ENCODE results near the gene ZNF69. TPM values are rescaled to one million over a fixed set of nuclear protein-coding genes. Genes with fewer than 3 reads are reported as not detected.
"Not testable (repeated sequence)": the region's sequence is repeated elsewhere in the genome, so short reads cannot be mapped to it uniquely, and the experiment has no call there.

Gene ZNF69
- total RNA-seq, 1 donor from 2014 or later, result 0.85 TPM

DNA sequence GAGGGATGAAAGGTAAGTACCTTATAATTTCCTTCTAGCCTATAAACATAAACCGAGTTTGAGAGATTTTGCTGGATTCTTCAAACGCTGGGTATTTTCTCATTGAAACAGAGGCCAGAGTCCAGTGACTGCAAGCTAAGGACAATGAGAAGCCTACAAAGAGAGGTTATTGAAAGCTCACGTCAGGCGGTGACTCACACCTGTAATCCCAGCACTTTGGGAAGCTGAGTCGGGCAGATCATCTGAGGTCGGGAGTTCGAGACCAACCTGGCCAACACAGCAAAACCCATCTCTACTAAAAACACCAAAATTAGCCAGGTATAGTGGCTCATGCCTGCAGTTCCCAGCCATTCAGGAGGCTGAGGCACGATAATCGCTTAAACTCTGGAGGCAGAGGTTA lies 15.0 kb upstream of the ZNF69 start:
- H3K9me3 ChIP-seq, result peaks cover 45 to 62% of the 10 kb centered on the region in 2 donors
- H3K27ac ChIP-seq, result no peak overlapping the region
- TF ChIP-seq CTCF (IDR thresholded peaks at IDR 0.05), result no peak

DNA sequence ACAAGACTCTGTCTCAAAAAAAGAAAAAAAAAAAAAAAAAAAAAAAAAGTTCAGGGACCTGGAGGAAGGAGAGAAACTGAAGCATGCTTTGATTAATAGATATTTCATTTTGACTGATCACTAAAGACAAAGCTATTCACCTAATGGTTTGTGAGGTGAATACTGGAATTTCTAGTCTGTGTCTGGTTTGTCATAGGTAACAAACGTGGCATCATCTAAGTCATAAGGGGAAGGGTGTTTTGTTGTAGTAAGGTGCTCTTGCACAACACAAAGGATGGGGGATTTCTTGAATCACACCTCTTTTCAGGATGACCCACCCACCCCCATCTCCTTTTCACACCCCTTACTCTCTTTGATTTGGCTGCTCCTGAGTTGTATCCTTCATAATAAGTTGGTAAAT lies 13.8 kb upstream of the ZNF69 start:
- Histone ChIP-seq H3K27ac (no peak overlapping the region), H3K4me3 (no peak overlapping the region), H3K27me3 (no peaks in the 10 kb centered on the region), H3K36me3 (peaks cover 4 to 5% of the 10 kb centered on the region in 2 donors), H3K9me3 (peaks cover 33 to 51% of the 10 kb centered on the region in 2 donors), H3K4me1 (no peaks in the 10 kb centered on the region)
- no peak for TF ChIP-seq CTCF (IDR thresholded peaks at IDR 0.05)
- intact Hi-C loops (cut with DNase I), result no loop called here
- DNase-seq (ENCODE audit: low spot score in 2 of 2), result no peak

More for the DNA sequence above, 15.0 kb upstream of the ZNF69 start:
- Histone ChIP-seq H3K36me3 (peaks cover 16% of the 10 kb centered on the region in 2 donors), H3K4me1 (no peaks in the 10 kb centered on the region), H3K27me3 (no peaks in the 10 kb centered on the region), H3K4me3 (no peak overlapping the region)
- intact Hi-C loops (cut with DNase I), result no loop called here
- no peak for DNase-seq (ENCODE audit: low spot score in 2 of 2)

DNA sequence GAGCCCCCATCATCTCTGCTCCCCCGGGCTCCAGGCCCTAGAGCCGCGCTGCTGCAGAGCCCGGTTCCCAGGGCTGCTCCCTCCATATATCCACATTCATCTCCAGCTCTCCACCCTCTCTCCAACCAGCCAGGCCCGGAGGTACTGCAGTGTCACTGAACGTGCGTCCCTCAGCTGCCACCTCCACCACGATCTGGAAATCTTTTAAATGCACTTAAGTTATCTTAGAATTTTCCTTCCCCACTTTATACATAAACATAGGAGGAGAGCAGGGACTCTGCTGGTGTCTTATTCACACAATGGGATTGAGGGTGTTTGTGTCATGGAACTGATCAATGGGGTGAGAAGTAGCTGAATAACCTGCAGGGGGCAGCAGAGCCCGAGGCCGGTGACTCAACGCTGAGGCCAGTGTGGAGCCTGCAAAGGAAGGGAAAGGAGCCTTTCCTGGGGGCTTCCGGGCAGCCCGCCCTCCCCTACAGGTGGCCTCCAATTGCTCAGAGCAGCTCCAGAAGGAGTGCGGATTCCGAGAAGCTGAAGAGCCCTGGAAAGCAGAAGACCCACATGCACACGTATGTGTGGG lies 7.8 kb upstream of the ZNF69 start:
- not testable (repeated sequence) for H3K4me1 ChIP-seq; H3K9me3 ChIP-seq; H3K36me3 ChIP-seq; H3K27ac ChIP-seq; H3K27me3 ChIP-seq; DNase-seq (ENCODE audit: low spot score in 2 of 2); H3K4me3 ChIP-seq
- intact Hi-C loops (cut with DNase I), result loop anchor here (2.0 to 5.0 kb wide), 2 partner anchors 83 to 261 kb away; partner anchors contain the start of gene ZNF20

DNA sequence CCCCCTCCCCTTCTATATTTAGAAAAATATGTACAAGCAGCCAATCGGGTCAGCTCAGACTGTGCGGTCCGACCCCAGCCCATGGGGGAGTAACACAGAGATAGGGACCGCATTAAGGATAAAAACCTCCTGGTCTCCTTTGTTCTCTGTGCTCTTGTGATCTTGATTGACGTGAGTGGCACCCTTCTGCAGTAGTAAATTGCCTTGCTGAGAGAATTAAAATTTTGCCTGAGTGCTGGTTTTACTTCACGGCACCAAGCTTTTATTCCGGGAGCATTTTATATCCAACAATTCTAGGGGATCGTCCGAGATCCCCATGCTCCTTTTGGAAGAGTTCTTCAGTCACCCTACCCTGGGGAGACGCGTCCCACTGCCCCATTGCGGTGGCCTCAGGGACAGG lies 7.0 kb upstream of the ZNF69 start:
- no peak for TF ChIP-seq CTCF (IDR thresholded peaks at IDR 0.05)
- intact Hi-C loops (cut with DNase I), result loop anchor here (2.0 to 5.0 kb wide), 2 partner anchors 82 to 260 kb away; partner anchors contain the start of gene ZNF20
- Histone ChIP-seq H3K4me1 (no peaks in the 10 kb centered on the region), H3K27ac (no peak overlapping the region), H3K4me3 (no peak overlapping the region), H3K36me3 (no peaks in the 10 kb centered on the region), H3K9me3 (no peaks in the 10 kb centered on the region), H3K27me3 (no peaks in the 10 kb centered on the region)
- no peak for DNase-seq (ENCODE audit: low spot score in 2 of 2)

DNA sequence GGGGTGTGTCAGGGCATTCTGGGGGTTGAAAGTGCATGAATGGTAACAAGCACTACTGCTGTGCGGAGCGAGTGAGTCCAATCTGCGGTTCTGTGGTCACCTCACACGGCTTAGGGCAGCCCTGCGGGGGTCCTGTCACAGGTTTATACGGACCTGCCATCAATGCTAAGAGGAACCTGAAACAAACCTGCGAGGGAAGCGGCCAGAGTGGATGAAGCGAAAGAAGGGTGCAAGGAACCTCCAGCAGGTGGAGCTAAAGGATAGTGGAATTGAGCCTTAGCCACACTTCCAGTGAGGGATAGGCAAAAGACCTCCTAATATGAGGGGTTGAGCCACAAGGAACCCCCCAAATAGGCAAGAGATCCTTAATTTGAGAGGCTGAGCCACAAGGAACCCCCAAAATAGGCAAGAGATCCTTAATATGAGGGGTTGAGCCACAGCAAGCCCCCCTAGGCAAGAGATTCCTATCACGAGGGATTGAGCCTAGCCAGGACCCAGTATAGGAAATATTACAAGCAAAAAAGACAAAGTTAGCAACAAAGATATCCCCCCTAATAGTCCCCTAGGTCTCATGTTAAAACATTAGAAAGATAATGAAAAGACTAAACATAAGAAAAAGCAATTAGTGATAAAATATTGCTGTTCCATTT lies 6.3 kb upstream of the ZNF69 start:
- no peak overlapping the region for H3K4me3 ChIP-seq
- no peaks in the 10 kb centered on the region for H3K27me3 ChIP-seq
- intact Hi-C loops (cut with DNase I), result loop anchor here (1.0 to 5.0 kb wide), 3 partner anchors 81 to 260 kb away; partner anchors contain the start of gene ZNF20
- H3K9me3 ChIP-seq, result no peaks in the 10 kb centered on the region
- H3K27ac ChIP-seq, result no peak overlapping the region
- no peaks in the 10 kb centered on the region for H3K36me3 ChIP-seq
- H3K4me1 ChIP-seq, result no peaks in the 10 kb centered on the region
- peak; percentile 37 to 63 (median 47) for TF ChIP-seq CTCF (IDR thresholded peaks at IDR 0.05)
- DNase-seq (ENCODE audit: low spot score in 2 of 2), result no peak

- intact Hi-C loops (cut with DNase I), result loop anchor here (5.0 kb wide), 1 partner anchor 80 kb away; no protein-coding TSS in a partner anchor
- TF ChIP-seq CTCF (IDR thresholded peaks at IDR 0.05), result no peak
- no peaks in the 10 kb centered on the region for H3K27me3 ChIP-seq
- no peaks in the 10 kb centered on the region for H3K4me1 ChIP-seq
- no peak for DNase-seq (ENCODE audit: low spot score in 2 of 2)
- no peaks in the 10 kb centered on the region for H3K9me3 ChIP-seq
- H3K27ac ChIP-seq, result no peak overlapping the region
- H3K4me3 ChIP-seq, result no peak overlapping the region
- H3K36me3 ChIP-seq, result no peaks in the 10 kb centered on the region
Measured at GRCh38 chr19:11882606-11883005, 5.0 kb upstream of the ZNF69 start.

Measured in ascending aorta (tissue), 2 donors.